ENCODE results near the gene FAM107B.

DNA sequence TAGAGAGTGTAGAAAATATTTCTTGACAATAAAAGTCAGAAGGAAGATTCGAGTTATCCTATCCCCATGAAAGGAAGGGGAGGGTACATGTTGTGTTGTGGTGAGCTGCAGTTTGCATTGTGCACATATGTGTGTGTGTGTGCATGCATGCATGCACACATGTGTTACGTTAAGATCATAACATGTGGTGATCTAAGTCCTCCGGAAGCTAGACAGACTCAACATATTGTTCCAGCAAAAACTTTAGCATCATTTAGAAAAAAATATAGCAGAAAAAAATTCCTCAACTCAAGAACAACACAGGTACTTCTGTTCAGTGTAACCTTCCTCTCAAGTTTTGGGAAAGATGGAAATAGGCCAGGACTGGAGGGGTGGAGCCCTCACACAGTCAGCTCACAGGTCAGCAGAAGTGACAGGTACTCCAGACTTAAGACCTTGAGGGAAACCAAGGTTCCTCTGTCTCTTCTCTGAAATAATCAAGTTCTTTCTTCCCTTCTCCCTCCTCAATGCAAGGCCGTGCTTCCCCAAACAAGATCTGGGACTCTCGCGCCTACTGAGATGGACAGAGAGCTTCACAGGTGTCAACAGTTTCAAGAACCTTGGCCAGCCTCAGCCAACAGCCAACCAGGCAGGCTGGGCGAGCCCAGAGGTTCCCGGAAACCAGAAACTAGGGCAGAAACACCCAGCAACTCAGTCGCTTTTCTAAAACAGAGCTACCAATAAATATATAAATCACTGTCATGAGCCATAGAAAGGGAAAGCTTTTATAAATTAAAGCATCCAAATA lies 205.2 kb downstream of the FAM107B start:
- TF ChIP-seq, protein P1, sequence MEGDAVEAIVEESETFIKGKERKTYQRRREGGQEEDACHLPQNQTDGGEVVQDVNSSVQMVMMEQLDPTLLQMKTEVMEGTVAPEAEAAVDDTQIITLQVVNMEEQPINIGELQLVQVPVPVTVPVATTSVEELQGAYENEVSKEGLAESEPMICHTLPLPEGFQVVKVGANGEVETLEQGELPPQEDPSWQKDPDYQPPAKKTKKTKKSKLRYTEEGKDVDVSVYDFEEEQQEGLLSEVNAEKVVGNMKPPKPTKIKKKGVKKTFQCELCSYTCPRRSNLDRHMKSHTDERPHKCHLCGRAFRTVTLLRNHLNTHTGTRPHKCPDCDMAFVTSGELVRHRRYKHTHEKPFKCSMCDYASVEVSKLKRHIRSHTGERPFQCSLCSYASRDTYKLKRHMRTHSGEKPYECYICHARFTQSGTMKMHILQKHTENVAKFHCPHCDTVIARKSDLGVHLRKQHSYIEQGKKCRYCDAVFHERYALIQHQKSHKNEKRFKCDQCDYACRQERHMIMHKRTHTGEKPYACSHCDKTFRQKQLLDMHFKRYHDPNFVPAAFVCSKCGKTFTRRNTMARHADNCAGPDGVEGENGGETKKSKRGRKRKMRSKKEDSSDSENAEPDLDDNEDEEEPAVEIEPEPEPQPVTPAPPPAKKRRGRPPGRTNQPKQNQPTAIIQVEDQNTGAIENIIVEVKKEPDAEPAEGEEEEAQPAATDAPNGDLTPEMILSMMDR (IDR thresholded peaks at IDR 0.05): no peak
- no peak for TF ChIP-seq POLR2A (IDR thresholded peaks at IDR 0.05)

All from adrenal gland (tissue), 5 donors.